NK-92 treated with Interleukin-12 subunit alpha and Interleukin-12 subunit beta, amount 100 ng/mL, for 24 hours (cell line): Measurements from ENCODE around the gene CDH23.
A peak's percentile ranks its signal among the peaks of the same experiment; 100 is the strongest.

ENCODE experiments used
- DNase-seq: peaks from one replicate; lab custom pipeline; 2025; lab: John Stamatoyannopoulos, UW

CDH23 gene

DNA sequence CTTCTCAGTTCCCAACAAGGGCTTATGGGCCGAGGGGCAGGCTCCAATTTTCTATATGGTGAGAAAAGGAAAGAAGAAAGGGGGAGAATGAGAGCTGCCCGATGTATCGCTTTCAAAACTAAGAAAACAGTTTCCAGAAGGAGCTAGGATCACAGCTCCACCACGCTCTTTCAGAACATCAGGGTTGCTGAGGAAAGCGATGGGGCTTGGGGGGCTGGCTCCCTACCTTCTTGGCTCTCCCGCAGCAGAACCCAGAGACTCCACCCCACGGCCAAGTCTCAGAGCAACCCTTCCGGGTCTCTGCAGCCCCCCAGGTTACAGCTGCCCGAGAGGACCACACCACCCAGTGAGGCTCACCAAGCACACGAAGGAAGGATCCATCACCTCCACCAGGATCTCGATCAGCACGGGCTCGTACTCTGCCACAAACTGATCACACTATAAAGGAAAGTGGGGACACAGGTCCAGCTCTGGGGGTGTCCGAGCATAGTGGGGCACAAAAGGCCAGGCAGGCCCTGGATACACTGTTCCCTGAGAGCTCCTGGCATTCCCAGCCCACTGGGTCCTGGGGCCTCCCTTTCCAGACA lies 422.0 kb downstream of the CDH23 start:
- no peak for DNase-seq

DNA sequence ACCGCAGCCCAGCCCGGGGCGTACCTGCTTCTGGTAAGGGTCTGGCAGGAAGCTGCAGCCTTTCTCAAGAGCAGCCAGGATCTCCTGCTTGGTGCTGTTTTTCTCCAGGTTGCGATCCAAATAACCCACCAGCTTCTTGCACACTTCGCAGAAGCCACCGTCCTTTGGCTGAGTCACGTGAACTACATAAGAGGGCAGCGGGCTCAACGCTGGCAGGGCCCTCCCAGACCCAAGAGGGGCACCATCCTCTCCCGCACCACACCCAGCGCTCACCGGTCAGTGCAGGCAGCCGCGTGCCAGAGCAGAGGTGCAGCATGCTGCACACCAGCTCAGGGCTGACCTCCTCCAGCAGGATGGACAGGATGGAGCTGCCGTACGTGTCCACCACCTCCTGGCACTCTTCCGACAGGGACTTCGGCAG lies 422.7 kb downstream of the CDH23 start:
- no peak for DNase-seq

DNA sequence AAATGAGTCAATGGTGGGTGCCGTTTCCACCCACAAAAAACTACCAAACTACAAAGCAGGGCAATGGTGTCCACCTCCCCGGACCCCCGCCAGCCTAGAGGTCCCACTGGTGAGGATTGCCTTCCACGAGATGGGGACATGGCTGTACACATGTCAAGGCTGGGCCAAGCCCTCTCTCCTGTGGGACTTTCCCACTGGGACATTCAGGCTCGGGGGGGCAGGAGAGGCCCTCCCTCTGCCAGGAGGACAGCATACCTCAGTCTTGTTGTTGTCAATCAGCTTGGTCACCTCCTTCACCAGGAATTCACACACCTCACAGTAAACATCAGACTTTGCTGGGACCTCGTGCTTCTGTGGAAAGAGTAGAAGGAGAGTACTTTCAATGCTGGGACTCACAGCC lies 423.3 kb downstream of the CDH23 start:
- DNase-seq: no peak

DNA sequence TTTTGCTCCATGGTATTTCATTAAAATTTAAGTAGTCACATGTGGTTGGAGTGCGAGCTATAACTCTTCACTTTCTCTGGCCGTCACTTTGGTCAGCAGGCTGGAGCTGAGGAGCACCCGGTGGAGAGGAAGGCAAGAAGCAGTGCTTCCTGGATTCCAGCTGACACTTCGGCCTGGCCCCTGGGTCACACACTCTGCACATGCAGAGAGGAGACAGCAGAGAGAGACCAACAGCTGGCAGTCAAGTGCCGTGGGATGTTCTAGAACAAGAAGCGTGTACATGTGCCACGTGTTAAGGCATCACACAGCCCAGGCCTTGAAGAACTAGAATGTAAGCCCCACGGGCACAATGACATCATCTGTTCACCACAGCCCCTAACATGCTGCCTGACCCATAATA lies 424.2 kb downstream of the CDH23 start:
- no peak for DNase-seq

DNA sequence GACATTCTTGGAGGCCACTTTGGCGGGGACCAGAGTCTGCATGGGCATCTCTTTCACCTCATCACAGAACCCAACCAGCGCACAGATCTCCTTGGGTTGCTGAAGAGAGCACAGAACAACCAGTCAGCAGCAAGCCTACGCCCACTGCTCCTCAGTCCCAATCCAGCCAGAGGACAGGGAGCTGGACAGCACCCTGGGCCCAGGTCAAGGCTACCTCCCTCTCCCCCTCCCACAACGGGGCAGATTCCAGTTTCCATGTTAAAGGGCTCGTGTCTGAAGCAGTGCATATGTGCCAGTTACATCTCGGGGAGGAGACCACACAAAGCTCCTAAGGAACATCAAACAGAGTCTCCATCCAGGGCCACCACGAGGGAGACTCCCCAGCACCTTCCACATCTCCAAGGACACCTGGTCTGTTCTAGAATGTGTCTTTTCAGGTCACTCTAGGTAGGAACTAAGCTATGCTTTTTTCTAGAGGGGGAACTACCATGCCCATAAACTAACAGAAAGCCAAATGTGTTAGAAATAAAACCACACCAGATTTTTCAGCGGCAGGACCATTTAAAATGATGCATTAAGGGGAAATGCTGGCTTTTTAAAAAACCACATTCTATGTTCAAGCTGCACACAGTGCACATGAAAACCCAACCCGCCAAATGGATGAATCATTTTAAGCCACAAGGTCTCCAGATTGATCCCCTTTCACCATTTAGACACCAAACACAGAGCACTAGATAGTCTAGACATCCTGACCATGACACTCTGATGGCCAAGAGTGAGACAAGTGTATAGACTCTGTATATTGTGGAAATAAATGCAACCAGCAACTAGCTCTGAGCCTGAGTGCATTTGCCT lies 425.4 kb downstream of the CDH23 start:
- peak; percentile 16 for DNase-seq

DNA sequence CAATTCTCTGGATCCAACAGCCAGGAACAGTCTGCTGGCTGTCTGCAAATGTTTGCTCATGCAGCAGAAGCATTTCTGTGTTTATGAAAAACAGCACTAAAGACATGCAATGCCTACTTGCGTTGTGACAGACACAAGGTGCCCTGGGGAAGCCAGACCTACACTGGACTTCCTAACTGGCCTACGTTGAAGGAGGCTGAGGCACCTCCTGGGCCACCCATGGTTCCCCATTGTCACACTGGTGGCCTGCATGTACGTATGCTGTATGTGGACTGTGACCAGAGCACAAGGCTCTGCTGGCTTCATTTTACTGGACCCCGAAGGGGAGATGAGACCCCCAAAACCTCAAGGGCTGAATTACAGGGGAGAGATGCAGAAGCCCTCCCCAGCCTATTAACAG lies 426.6 kb downstream of the CDH23 start:
- DNase-seq: no peak

DNA sequence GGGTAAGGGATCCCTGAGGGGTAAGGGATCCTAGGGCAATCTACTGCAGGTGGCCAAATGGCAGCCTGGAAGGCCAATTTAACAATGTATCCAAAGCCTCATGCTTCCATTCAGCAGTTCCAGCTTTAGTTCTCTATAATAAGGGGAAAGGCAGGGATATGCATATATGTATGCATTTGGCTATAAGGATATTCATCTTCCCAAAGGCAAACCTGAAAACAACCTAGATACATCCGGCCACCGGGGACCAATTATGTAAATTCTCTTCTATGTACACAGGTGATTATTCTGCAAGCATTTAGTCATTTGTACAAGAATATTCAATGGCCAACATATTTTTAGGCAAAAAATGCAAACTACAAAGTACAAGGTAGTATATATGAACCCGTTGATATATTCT lies 427.6 kb downstream of the CDH23 start:
- no peak for DNase-seq

DNA sequence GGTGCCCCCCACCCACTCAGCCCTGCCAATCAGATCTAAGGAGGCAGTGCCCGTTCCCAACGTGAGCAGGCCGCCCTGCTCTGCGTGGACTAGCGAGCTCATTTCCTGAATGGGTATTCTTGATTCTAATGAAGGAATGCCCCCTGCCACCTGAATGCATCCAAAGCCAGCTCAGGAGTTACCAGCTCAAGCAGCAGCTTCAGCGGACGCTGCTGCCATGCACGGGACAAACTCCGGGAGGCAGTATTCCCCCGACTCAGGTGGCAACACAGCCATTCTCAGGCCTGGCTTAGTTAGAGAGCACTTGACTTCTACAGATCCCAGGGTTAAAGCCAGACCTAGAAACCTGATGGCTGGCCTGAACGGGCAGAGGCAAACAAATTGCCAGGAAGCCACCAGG lies 428.5 kb downstream of the CDH23 start:
- DNase-seq: no peak

DNA sequence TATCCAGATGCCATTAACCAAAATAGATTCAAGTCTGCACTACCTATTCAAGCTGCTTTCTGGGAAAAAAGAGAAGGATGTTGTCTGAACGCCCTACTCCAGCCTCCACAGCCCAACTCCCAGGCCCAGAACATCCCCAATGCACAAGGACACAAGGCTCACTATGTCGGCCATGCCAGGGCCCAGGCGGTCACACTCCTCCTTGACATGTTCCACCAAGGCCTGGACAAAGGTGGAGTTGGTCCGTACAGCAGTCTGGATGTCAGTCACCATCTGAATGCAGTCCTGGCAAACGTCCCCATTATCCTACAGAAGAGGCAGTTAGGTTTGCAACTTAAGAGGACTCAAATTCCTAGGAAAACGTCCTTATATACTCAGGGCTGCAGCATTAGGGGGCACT lies 431.1 kb downstream of the CDH23 start:
- DNase-seq: no peak

DNA sequence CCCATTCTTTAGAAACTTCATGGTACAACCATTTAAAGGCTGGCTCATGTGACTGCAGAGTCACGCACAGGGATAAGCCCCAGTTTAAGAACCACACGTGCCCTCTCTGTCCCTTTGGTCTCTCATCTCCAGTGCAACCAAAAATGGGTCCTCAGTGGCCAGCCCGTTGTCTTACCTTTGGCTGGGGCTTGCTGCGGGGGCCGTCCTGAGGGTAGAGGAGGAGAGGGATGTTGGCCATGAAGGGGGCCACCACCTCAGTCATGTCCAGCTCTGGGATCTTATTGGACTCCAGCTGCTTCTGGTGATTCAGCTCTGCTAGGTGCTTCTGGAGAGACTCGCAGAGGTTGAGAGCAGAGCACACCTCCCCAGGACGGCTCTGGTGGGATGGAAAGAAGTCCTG lies 432.0 kb downstream of the CDH23 start:
- DNase-seq: no peak

DNA sequence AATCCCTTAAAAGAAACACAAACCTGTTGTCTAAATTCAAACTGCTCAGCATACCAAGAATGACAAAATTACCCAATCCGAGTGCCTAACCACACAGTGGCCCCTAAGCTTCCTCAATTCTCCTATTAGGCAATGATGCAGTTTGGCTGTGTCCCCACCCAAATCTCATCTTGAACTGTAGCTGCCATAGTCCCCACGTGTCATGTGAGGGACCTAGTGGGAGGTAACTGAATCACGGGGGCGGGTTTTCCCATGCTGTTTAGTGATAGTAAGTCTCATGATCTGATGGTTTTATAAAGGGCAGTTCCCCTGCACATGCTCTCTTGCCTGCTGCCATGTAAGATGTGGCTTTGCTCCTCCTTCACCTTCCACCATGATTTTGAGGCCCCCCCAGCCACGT lies 432.5 kb downstream of the CDH23 start:
- no peak for DNase-seq

DNA sequence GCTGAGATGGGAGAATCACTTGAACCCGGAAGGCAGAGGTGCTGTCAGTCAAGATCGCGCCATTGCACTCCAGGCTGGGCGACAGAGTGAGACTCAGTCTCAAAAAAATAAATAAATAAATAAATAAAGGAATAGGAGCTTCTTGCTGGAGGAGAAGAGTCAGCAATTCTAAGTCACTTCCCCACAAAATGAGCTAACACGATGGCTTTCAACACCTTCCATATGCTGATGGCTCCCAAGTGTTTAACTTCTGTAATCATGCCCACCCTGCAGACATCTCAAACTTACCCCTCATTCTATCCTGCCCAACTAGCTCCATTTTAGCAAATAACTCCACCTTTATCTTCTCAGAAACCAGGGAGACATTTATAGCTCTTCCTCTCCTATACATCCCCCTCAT lies 433.2 kb downstream of the CDH23 start:
- no peak for DNase-seq

DNA sequence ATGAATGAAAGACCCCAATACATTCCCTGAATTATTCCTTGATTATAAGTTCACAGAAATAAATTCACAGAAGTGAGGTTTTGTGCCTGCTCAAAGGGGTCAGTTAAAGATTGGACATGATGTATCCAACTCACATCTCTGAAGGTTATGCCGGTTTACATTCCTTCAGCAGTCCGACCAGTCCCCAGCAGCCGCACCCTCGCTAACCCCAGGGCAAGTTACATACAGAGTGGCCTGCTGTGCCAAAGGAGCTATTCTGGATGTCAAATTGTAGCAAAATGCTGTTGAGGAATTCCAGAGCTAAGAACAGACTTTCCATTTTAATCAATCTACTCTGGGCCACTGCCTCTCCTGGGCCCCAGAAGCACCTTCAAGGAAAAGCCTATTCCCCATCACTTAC lies 434.0 kb downstream of the CDH23 start:
- DNase-seq: no peak

DNA sequence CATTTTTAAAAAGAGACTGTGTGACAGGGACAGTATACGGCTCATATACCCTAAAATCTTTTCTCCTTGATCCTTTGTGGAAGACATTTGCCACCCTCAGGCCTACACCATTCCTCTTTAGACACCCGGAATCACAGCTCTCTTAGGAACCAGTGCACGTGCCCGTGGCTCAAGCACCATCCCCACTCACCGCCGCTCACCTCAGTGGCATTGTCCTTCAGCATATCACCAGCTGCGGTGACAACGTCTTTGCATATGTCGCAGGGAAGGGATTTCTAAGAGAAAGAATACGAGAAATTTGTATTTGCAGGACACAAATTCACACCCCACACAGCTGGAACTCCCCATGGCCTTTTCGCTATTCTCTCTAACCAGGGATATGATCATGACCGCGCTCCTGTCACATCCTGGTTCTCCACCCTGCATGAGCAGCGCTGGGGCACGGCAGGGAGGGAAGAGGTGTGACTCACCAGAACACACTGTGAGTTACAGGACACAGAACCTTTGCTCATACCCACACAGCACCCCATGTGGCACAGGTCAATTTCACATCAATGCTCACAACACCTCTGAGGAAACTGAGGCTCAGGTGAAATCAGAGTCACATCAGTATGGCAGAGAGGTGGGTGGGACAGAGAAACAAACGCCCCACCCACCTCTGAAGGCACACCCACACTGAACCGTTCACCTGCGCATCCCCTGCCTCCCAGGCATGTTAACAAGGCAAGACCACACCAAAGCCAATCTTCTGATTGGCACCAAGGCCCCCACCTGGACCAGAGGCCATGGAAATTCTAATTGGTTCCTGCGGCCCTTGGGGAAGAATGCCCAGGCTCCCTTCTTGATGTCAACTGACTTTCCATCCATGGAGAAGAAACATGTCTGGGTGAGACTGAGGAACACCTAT lies 435.2 kb downstream of the CDH23 start:
- no peak for DNase-seq

DNA sequence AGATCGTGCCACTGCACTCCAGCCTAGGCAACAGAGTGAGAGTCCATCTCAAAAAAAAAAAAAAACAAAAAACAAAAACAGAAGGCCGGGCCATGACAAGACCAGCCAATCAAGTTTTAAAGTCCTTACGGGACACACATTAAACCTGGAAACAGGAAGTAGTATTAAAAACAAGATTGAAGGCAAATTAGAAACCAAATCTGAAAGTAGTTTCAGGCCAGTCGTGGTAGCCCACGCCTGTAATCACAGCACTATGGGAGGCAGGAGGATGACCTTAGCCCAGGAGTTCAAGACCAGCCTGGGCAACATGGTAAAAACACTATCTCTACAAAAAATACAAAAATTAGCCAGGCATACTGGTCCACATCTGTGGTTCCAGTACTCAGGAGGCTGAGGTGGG lies 436.2 kb downstream of the CDH23 start:
- no peak for DNase-seq

DNA sequence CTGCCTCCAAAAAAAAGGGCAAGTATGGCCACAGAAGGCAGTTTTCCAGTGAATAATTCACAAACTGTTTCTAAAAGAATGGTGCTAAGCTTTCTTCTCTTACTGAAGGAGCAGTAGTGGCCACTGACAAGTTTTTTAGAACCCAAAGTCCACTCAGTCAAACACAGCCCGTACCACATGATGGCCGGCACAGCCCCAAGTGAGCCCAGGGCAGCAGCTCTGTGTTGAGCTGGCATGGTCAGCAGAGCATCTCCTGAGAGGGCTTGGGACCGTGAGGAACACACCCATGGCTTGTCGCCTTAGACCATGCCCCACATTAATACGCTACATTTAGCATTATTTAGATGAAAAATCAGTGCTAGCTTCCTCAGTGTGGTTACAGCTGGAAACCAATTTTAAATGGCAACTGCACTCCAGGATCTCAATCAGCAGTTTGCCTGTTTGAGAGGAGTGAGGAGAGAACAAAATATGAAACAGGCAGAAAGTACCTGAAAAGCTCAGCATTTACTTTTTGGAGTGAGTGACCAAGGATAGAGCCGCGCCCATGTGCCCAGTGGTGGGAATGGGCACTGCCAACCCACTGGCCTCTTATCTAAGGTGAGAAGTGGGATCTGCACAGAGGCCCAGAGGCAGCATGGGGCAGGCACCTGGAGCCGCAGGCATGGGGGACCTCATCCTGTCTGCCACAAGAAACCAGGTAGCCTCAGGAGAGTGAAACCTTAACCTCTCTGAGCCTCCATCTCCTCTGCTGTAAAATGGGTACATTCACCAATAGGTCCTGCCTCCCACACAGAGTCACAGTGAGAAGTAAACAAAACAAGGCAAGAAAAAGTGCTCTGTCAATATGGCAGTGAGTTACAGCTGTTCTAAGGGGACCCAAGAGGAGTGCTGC lies 437.0 kb downstream of the CDH23 start:
- DNase-seq: no peak

DNA sequence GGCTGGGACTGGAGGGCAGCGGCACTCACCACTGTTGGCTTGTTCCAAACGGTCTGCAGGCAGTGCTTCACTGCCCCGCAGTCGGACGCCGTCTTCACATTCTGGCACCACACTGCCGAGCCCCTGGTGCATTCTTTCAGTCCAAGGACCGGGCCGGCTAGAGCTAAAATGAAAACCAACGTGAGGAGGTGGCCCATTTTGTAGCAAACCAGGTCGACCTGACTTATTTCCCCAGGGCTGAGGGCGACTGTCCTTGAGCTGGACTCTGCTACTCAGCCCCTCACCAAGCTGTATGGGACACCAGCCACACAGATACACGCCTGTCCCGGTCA lies 437.6 kb downstream of the CDH23 start:
- no peak for DNase-seq

DNA sequence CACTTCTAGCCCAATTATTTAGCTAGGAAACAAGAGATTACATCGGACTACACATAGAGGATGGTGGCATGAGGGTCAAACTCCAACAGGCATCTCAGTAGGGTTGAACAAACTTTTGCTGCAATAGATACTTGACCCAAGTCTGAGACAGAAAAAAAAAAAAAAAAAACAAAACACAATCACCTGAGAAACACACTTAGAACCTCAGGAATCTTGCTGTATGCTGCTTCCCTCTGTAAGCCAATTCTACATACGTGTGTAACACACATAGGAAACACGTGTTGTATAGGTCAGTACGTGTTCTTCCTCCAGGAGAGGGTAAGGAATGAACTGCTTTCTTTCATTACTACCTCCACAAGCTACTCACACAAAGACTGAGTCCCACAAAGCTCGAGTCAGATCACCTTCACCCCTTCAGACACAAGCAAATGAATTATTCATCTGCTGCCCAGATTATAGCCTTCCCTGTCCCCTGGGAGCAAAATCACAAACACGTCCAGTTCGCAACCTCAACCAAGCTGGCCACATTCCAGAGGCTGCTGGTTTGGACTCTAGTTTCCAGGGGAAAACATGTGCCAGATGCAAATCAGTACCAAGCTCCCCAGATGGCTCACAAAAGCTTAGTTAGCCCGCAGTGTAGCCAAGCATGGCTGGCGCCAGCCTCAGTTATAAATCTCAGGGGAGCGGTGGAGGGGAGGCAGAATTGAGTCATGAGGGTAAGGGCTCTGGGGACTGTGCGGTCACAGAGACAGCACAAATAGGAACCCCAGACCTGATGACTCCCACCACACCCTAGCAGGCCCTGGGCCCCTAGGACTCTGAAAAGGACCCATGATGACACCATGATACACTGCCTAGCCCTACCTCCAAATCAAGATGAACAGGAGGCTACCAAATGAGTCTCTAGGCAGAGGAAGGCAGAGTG lies 439.2 kb downstream of the CDH23 start:
- DNase-seq: no peak

DNA sequence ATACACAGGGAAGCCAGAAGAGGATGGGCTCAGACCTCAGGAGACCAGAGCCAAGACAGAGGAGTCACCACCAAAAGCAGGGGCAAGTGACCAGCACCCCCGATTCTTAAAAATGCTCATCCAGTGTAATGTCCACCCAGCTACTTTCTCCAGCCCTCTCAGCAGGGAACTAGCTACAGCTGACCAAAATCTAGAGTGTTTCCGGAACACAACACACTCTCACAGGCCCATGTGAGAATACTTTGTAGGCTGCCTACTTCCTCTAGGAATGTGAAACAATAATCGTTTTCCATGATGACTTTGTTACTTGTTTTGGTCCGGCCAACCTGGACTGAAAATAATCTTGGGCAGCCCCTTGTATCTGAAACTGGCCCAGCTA lies 439.9 kb downstream of the CDH23 start:
- no peak for DNase-seq

DNA sequence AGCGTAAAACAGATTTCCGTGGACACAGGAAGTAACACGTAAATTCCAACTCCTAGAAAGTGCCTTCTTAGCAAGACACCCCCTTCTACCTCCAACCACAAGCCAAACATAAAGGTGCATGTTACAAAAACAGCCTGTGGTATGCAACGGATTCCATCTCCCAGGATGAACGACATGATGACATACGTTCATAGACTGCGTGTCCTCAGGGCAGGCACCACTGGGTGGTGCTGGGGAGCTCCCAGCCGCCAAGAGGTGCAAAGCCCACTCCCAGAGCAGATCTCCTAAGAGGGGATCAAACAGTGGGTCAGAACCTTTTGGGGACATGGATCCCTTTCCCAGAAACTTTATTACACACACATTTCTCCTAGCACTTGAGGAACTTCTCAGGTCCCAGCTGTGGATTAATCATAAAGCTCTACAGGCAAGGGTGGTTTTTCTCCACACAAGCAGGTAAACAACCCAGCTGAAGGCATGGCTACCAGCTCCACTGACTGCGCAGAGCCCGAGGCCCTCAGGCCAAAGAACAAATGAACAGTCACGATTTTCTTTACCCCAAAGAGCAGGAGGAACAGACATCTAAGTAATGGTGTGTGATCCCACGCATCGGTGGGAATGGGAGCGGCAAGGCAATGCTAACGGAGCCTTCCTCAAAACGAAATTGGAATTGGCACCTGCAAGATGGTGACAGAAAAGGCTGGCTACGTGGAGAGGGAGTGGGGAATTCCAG lies 440.5 kb downstream of the CDH23 start:
- no peak for DNase-seq
